NCI-H2171 treated with DMSO at 0.1 percent for 48 hours (cell line): ENCODE data around the gene DAPK3.

Experiments
- DNase-seq: peaks from one replicate; lab custom pipeline; 2025; lab: John Stamatoyannopoulos, UW

DAPK3 gene

DNA sequence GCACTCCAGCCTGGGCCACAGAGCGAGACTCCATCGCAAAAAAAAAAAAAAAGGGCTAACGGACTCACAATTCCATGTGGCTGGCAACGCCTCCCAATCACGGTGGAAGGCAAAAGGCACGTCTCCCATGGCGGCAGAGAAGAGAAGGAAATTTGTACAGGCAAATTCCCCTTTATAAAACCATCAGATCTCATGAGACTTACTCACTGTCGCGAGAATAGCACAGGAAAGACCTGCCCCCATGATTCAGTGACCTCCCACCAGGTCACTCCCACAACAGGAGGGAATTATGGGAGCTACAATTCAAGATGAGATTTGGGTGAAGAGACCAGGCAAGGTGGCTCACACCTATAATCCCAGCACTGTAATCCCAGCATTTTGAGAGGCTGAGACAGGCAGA lies 56.7 kb downstream of the DAPK3 start:
- no peak for DNase-seq

DNA sequence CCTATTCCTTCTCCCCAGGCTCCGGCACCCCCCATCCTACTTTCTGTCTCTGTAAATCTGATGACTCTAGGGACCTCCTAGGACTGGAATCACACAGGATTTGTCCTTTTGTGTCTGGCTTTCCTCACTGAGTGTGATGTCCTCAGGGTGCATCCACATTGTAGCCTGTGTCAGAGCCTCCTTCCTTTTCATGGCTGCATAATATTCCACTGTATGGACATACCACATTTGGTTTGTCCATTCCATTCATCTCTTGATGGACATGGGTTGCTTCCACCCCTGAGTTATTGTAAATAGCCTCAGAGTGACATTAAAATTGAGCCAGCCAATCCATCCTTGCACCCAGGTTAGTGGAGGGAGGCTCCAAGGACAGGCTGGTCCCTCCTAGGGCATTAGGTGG lies 60.8 kb downstream of the DAPK3 start:
- no peak for DNase-seq
